ENCODE measurements around the gene AVL9. TPM values are rescaled to one million over a fixed set of nuclear protein-coding genes. Genes with fewer than 3 reads are reported as not detected.

AVL9 gene
- total and polyA plus RNA-seq, 2 experiments from 2014 or later, result 13.1 to 33.8 TPM

- no peak for DNase-seq (ENCODE audit: low spot score)
- peaks cover 67% of the 10 kb centered on the region for H3K9me3 Mint-ChIP-seq
These were observed 107.2 kb downstream of the AVL9 start for GRCh38 chr7:32602470-32602869.

More at GRCh38 chr7:32602470-32602869, 107.2 kb downstream of the AVL9 start:
- no peak overlapping the region for H3K27ac Mint-ChIP-seq
- Histone ChIP-seq H3K79me2 (replicated peaks; ENCODE audit: insufficient read depth) (no peaks in the 10 kb centered on the region), H3K4me2 (no peak overlapping the region), H3K27me3 (ENCODE audit: insufficient read depth) (no peaks in the 10 kb centered on the region), H3K4me1 (ENCODE audit: insufficient read depth) (peaks cover 3% of the 10 kb centered on the region; the same call in 1 of the 2 replicates), H3K27ac (ENCODE audit: low read depth) (no peak overlapping the region), H3K36me3 (ENCODE audit: insufficient read depth) (peaks cover 7% of the 10 kb centered on the region; the same call in 1 of the 2 replicates), H4K20me1 (replicated peaks; ENCODE audit: insufficient read depth) (no peaks in the 10 kb centered on the region), H3K4me3 (no peak overlapping the region), H2AFZ (no peak overlapping the region), H3K9me2 (ENCODE audit: insufficient read depth) (0 out of 2 replicates have a peak, but pooled peaks cover 3% of the 10 kb centered on the region), H3F3A (replicated peaks; ENCODE audit: low read depth) (no peaks in the 10 kb centered on the region)
- H3K27me3 Mint-ChIP-seq (ENCODE audit: insufficient read depth, low read depth, poor library complexity), result peaks cover 4% of the 10 kb centered on the region
- no peak overlapping the region for H3K4me3 Mint-ChIP-seq
- peaks cover 79% of the 10 kb centered on the region for H3K36me3 Mint-ChIP-seq (ENCODE audit: low read depth)
- no peak for TF ChIP-seq ZNF462 (CRISPR knock-in tag; IDR thresholded peaks at IDR 0.05)
- no peak for TF ChIP-seq POLR2AphosphoS5 (IDR thresholded peaks at IDR 0.05; ENCODE audit: low read depth)
- TF ChIP-seq EZH2 (IDR thresholded peaks at IDR 0.05; ENCODE audit: low read depth, unreplicated experiment), result no peak
- TF ChIP-seq REST (IDR thresholded peaks at IDR 0.05; ENCODE audit: unreplicated experiment), result no peak
- no peak for TF ChIP-seq STAT1 (IDR thresholded peaks at IDR 0.05; ENCODE audit: unreplicated experiment)
- no peak for TF ChIP-seq ETS1 (IDR thresholded peaks at IDR 0.05)
- TF ChIP-seq CTCF (conservative IDR thresholded peaks at IDR 0.05; ENCODE audit: low read depth in 2 of 2), result no peak
- no peak for TF ChIP-seq NANOG (IDR thresholded peaks at IDR 0.05; ENCODE audit: borderline replicate concordance)
- peaks cover 13% of the 10 kb centered on the region for H3K4me1 Mint-ChIP-seq
- no peak for ATAC-seq
